IPS DF 4.7 (cell line): Measurements from ENCODE around the gene CAPZA1.
"Not testable (repeated sequence)": the region's sequence is repeated elsewhere in the genome, so short reads cannot be mapped to it uniquely, and the experiment has no call there.

ENCODE experiments used
- DNase-seq: peaks from one replicate; pipeline ENCODE4 v3.0.0-alpha.2; 2013; ENCODE audit warnings: low spot score; ENCODE audit errors: extremely low read depth

Gene CAPZA1

DNA sequence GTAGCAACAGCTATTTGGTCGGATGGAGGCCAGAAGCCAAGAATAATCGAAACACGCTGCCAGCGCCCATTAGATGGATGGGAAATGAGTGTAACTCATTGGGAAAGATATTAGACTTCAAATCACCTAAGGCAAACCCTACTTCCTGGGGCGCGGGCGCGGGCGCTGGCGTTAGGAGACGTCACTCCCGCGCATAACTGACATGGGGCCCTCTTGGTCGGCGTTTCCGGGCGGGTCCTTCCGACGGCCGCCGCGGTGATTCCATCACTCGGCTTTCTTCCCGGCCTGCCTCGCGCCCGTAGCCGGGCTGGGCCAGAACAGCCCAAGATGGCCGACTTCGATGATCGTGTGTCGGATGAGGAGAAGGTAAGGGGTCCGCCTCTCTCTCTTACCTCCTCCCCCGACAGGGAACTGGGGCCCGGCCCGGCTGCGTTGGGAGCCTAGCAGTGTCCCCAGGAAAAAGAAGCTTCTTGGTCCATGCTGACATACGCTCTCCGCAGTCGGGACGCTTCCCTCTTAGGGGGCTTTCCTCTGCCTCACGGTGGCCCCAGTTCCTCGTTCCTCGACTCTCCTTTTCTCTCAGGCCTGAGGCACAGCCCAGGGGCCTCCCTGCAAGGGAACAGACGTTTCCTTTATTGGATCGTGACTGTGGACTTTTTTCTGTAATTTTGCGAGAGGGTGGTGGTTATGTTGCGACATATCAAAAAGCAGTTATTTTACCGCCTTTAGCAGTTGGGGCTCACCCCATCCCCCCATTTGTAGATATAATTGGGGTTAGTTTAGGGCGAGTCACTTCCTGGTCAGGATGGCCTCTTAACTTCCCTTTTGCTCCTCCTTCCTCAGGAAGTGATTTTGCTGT is at the start of gene CAPZA1:
Gene CAPZA1 (plus strand): TSS at position 315 of the 859 bp plus-strand sequence. CDS start 13 bp downstream, at position 328.
- no peak for DNase-seq

DNA sequence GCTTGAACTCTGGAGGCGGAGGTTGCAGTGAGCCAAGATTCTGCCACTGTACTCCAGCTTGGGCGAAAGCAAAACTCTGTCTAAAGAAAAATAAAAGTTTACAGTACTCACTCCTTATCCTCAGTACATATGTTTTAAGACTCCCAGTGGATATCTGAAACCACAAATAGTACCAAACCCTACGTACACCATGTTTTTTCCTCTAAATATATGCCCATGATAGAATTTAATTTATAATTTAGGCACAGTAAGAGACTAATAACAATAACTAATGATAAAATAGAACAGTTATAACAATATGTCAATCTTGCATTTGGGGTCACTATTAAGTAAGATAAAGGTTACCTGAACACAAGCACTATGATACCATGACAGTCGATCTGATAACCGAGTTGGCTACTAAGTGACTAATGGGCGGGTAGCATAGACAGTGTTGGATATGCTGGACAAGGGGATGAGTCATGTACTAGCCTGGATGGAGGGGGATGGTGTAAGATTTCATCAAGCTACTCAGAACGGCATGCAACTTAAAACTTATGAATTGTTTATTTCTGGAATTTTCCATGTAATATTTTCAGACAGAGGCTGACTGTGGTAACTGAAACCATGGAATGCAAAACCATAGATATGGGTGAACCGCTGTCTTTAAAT is 44.4 kb upstream of the CAPZA1 start:
- DNase-seq = no peak

DNA sequence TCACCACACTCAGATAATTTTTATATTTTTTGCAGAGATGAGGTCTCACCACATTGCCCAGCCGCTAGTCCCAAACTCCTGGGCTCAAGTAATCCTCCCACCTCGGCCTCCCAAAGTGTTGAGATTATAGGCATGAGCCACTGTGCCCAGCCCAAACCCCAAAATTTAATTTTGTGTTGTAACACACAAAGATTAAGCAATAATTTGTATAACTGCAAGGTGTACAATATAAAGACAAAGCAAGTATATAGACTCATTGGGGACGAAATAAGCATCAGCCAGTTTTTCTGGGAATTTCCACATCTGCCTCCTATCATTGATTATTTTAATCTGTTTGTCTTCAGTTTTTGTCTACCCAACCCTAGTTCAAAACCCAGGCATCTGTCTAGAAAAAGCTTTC is 43.4 kb upstream of the CAPZA1 start:
- DNase-seq = no peak

DNA sequence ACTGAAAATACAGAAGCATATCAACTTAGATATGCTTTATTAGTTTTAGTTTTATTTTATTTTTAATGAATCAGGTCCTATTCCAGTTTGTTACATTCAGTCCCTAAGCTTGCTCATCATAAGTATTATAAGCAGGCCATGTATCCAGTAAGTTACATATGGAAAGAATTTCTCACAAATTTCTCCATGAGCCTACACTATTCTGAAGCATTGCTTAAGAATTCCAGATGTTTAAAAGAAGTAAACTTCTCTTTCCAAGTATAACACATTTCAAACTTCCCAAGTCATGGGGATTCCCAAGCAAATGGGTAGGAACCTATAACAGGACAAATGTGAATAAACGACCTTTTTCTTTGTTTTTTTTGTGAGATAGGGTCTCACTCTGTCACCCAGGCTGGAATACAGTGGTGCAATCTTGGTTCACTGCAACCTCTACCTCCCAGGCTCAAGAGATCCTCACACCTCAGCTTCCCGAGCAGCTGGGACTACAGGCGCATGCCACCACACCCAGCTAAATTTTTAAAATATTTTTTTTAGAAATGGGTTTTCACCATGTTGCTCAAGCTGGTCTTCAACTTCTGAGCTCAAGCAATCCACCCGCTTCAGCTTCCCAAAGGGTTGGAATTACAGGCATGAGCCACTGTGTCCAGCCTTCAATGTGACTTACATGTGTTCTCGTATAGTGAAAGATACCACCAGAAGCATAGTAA is 39.7 kb upstream of the CAPZA1 start:
- no peak for DNase-seq

DNA sequence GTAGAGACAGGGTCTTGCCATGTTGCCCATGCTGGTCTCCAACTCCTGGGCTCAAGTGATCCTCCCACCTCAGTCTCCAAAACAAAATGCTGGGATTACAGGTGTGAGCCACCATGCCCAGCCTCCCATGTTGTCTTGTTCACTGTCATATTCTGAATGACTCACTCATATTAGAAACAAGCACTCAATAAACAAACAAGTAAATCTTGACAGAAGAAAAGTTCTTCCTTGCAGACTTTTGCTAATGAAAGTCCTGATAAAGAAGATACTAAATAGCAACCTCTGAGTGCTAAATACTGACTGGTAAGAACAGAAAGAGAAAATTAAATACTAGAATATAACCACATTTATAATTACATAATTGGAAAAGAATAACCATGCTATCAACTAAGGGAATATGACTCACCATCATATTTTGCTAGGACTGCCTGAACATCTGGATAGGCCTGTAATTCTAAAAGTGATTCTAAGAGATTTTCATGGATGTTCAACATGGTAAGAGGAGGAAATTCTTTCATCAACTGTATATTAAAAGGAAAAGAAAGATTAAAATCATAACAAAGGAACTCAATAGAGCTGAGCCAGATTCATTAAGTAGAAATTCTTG is 37.9 kb upstream of the CAPZA1 start:
- DNase-seq = no peak

DNA sequence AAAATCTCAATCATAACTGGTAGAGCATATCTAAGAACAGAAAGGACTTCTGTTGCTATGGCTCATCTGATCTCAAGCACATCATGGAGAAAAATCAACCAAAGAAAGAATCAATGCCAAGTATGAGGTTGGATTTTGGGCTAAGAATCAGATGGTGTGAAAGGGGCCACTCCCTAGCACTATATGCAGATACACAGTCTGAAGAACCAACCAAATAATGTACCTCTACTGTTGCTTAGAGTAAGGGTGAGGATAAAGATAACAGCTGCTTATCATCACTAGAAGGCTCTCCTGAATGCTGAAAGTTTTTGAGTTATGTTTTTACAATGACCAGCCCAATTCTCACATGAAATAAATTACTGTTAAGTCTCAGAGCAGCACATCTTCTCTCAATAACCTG is 36.3 kb upstream of the CAPZA1 start:
- DNase-seq = no peak

DNA sequence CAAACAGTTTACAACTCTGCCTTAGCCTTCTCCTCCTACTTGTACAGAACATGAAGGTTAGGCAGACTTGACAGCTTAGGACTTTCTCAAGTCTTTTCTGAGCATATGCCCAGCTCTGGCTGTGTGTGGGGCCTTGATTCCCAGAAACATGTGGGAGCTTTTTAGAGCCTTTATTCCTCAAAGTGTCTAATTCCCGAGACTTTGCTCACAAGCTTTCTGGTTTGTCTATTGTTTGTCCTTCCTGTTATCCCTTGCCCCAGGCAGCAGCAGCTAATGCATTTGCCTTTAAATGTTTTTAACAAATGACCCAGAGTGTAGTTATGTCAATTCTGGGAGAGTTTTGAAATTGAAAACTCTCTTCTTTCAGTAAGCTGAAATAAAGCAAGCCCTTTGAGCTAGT is 29.9 kb upstream of the CAPZA1 start:
- no peak for DNase-seq

DNA sequence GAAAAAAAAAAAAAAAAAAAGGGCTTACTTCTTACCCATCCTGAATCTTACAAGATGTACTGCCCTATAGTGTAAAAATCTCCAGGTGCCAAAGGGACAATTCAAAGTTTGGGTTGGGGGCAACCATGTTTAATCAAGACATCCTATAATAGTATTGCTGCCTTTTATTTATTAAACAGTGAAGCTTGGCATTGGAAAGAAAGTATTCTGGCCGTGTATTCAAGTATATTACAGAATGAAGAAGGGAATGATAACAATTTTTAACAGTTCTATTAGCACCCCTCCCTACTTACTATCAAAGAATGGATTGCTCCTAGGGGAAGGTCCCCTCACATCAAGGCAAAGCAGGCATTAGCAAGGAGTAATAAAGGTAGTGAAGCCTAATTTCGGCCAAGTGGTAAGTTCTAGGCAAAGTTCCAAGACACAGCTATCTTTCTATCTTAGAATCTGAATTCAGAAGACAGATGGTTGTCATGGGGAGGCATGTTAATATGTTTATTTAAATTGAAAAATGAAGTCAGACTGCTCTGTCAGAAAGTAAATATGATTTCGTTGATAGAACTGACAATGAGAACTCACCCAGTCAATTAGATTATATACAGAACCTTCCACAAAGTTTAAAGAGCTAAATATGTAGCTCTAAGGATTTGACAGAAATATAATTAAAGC is 25.3 kb upstream of the CAPZA1 start:
- no peak for DNase-seq

DNA sequence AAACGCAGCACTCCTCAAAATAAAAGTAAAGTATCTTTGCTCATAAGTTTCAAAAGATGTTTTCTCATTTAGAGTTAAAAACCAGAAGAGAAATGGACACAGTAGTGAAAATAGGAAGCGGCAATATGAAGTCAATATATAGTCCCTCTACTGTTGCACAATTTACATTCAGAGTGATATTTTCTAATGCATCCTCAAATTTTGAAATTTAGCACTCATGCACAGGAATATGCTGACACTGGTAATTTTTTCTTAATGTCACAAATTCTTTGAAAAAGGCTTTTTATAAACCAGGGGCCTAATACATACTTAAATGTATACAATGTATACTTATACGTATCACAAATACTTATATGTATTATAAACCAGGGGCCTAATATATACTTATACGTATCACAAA is 20.2 kb upstream of the CAPZA1 start:
- DNase-seq = no peak

DNA sequence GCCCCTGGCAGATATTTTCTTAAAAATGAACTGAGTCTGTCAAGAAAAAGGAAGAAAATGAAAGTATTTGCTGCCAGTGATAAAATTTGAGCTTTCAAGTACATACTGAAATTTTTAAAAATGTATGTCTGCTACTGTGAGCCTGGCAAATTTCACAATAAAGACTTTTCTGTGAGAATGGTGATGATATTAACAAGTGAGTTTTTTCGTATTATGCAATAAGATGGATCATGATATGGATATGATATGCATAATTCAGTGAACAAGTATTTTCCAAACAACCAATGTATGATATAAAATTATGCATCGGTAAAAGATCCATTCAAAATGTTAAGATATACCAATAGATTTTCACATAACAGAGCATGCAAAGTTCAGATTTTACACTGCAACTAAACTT is 16.6 kb upstream of the CAPZA1 start:
- no peak for DNase-seq

DNA sequence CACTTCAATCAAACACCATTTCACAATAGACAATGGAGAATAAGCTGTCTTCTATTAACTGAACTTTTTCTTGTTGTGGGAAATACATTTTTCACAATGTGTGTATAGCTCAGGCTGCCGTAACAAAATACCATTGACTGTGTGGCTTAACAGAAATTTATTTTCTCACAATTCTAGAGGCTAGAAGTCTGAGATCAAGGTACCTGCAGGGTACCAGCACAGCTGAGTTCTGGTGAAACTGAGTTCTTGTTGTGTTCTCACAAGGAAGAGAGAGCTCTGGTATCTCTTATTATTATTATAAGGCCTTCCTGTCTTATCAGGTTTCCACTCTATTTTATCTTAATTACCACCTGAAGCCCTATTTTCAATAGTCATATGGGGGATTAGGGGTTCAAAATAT is 16.1 kb upstream of the CAPZA1 start:
- no peak for DNase-seq

DNA sequence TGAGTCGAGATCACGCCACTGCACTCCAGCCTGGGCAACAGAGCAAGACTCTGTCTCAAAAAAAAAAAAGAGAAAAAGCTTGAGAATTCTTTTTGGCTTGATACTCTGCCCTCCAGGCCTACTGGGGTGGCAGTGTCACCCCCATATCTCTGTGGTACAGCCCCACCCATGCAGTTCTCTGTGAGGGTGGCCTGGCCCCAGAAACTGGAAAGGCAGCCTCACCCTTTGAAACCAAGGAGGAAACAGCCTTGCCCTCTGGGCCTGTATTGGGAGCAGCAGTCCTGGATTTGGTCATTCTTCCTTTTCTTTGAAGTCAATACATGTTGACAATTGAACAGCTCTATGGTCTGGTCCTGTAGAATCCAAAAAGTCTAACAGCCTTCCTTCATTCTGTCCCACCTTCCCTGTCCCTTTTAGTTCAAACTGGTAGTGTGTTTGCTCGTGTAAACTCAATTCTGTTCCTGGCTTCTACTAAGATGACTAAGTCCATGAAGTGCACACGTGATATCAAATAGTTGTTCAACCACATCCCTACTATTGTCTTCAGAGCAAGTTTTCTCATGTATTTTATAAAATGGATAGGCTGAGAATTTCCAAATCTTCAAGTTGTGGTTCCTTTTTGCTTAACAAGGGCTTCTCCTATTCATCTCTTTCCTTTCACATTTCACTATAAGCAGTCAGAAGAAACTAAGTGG is 13.9 kb upstream of the CAPZA1 start:
- DNase-seq = no peak

DNA sequence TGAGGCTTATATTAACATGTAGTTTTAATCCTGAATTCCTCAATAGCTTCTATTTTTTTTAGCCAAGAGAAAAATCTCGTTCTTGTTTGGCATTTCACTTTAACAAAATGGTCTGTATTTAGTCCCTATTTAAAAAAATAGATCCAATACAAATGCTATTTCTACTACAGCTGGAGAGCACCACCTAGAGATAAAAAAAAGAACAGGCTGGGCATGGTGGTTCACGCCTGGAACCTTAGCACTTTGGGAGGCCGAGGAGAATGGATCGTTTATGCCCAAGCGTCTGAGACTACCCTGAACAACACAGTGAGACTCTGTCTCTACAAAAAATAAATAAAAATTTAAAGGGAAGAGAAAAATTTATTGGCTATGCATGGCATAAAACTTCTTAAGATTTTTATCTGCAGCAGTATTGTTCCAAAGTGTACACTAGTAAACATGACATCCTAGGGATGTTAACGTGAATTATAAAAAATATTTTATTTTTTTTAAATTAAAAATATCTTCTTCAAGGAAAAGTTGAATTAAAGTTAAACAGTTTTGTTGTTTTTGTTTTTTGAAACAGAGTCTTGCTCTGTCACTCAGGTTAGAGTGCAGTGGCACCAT is 5.1 kb upstream of the CAPZA1 start:
- no peak for DNase-seq

DNA sequence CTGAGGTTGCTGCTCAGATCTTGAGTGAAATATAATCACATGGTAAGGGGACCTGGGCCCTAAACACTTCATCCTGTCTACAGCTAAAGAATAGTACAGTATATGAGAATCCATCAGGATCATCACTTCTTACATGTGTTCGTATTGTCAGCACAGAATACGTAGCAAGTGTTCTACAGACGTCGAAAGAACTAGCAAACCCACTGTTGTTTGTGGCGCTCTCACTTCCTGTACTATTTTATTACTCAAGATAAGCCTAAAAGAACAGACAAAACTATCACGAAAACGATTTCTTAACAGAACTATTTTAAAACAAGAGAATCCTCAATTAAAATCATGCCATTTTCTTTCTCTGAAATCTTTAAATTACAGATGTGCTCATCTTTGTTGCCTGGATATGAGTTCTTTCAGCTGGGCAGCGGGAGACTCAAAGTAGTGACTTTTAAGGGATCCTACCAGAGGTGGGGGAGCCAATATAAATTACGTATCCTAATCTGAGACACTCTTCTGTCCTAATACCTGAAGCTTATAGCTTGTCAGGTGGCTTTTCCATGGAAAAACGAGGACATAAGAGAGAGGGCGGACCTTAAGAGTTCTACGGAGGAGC is 1.4 kb upstream of the CAPZA1 start:
- no peak for DNase-seq

DNA sequence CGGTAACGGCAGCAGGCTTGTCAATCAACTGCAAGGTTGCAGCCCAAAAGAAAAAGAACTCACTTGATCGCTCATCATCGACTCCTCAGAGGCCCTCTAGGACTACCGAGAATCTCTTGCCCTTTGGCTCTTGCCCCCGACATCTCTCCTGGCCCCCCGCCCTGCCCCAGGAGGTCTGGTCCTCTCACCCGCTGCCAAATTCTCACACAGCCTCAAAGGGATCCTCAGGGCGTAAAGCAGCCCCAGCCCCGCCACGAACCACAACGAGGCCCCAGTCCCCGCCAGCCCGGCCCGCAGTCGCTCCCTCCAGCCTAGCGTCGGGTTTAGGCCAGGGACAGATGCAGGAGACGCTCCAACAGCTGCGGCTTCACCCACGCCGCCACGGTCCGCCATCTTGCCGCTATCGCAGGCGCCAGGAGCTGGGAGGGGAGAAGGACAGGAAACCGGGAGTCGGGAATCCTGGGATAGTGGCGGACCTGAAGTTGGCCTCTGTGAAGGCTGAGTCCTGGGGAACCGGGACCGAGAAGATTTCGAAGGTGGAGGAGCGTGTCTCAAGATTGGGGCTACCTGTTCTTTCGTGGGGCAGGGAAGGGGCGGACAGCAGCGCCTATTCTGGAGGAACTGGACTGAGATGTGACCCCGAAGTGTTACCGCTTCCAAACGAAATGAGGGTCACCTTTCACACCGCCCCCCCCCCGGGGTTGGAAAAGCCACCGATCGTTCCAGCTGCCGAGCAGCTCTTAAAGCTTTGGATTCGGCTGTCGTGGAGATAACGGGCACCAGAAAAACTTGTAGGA is 713 bp upstream of the CAPZA1 start, which contains the start of gene ST7L:
Gene ST7L (minus strand): TSS at position 421 of the 797 bp plus-strand sequence. CDS start 28 bp downstream, at position 393.
- no peak for DNase-seq

DNA sequence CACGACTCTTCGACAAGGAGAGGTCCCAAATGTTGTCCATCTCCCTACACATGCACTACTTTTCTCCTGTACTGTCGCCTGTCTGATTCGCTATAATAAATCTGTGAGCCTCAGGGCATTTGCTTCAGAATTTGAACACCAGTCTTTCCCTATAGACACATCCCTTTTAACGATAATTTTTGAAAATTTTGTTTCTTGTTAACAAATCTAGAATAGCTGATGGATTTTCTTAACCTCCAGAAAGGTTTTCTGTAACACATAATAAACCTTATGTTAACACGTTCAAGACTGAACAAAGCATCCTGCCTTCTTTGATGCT is 704 bp downstream of the CAPZA1 start:
- DNase-seq = no peak

DNA sequence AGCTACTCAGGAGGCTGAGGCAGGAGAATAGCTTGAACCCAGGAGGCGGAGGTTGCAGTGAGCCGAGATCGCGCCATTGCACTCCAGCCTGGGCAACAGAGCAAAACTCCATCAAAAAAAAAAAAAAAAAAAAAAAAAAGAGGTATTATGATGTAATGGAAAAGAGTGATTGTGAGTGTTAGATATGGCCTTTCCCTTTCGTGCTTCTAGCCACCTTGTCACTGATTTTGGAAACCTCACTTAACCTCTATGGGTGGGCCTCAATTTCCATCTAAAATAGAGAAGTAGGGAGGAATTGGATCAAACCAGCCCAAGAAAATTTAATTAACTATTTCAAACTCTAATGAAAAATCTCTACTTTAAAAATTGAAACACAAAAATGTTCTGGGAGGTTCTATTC is 4.9 kb downstream of the CAPZA1 start:
- not testable (repeated sequence) for DNase-seq

DNA sequence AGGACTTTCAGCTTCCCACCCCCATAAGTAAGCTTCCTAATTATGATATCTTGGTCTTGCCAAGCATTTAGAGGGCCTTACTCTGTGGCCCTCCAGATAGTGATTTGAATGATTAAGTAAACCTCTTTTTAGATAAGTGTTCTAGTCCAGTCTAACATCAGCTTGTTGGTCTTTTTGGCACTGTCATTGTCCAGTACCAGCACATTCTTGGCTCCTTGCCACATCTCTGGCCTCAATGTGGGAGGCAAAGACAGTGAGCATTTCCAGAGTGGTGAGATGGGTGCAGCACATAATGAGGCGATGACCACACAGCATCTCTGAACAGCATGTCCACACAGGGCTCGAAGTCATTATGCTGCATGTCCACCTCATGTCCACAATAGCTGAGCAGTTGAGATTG is 6.1 kb downstream of the CAPZA1 start:
- DNase-seq = no peak

DNA sequence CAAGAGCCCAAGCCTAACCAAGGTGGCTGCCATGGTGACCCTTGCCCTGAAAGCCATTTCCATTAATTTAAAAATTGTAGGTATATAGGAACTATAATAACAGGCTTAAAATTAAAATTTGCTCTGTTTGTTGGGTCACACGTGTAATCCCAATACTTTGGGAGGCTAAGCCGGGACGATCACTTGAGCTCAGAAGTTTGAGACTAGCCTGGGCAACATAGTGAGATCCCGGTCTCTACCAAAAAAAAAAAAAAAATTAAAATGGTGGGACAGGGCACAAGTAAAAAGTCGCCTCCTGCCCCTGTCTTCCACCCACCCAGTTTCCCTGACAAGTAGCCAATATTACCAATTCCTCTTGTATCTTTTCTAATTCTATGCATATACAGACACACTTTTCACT is 6.6 kb downstream of the CAPZA1 start:
- DNase-seq = no peak
